ENCODE data around the gene PCDHA11. TPM values are rescaled to one million over a fixed set of nuclear protein-coding genes. Genes with fewer than 3 reads are reported as not detected.
"Not testable (repeated sequence)": the region's sequence is repeated elsewhere in the genome, so short reads cannot be mapped to it uniquely, and the experiment has no call there.

PCDHA11 gene
- total RNA-seq, 2 donors from 2014 or later: not detected

GRCh38 chr5:140875085-140876065 is 6.6 kb downstream of the PCDHA11 start, which contains the start of gene PCDHA12:
Gene PCDHA12 (plus strand): TSS chr5:140875308. CDS start chr5:140875473, 165 bp downstream.
- H3K27ac Mint-ChIP-seq: no peak within 1 kb of the TSS

GRCh38 chr5:140876541-140877261 is 7.9 kb downstream of the PCDHA11 start:
- not testable (repeated sequence) for H3K36me3 Mint-ChIP-seq (ENCODE audit: low read depth); H3K4me1 Mint-ChIP-seq; H3K27ac Mint-ChIP-seq; ATAC-seq (replicated peaks); H3K4me3 Mint-ChIP-seq
- Mint-ChIP-seq H3K9me3 (peaks cover 14% of the 10 kb centered on the region), H3K27me3 (peaks cover 41% of the 10 kb centered on the region)

More at GRCh38 chr5:140875085-140876065, 6.6 kb downstream of the PCDHA11 start, which contains the start of gene PCDHA12:
- Mint-ChIP-seq H3K9me3 (peaks cover 9% of the 10 kb centered on the region), H3K4me1 (no peaks in the 10 kb centered on the region), H3K27me3 (peaks cover 31% of the 10 kb centered on the region), H3K36me3 (ENCODE audit: low read depth) (no peaks in the 10 kb centered on the region), H3K4me3 (no peak within 1 kb of the TSS)
- ATAC-seq (replicated peaks): no peak

DNA sequence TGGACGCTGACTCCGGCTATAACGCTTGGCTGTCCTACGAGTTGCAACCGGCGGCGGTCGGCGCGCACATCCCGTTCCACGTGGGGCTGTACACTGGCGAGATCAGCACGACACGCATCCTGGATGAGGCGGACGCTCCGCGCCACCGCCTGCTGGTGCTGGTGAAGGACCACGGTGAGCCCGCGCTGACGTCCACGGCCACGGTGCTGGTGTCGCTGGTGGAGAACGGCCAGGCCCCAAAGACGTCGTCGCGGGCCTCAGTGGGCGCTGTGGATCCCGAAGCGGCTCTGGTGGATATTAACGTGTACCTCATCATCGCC is 8.5 kb downstream of the PCDHA11 start:
- H3K9me3 Mint-ChIP-seq: peaks cover 14% of the 10 kb centered on the region
- ATAC-seq (replicated peaks): no peak
- no peaks in the 10 kb centered on the region for H3K4me1 Mint-ChIP-seq
- no peak overlapping the region for H3K4me3 Mint-ChIP-seq
- no peaks in the 10 kb centered on the region for H3K36me3 Mint-ChIP-seq (ENCODE audit: low read depth)
- H3K27ac Mint-ChIP-seq: no peak overlapping the region
- H3K27me3 Mint-ChIP-seq: peaks cover 43% of the 10 kb centered on the region

GRCh38 chr5:140881889-140882590 is 13.3 kb downstream of the PCDHA11 start, which contains the start of gene PCDHA13:
Gene PCDHA13 (plus strand): TSS chr5:140882124. CDS start chr5:140882269, 145 bp downstream.
- H3K9me3 Mint-ChIP-seq: peaks cover 16% of the 10 kb centered on the region
- H3K27ac Mint-ChIP-seq: no peak within 1 kb of the TSS
- peaks cover 24% of the 10 kb centered on the region for H3K27me3 Mint-ChIP-seq
- no peak within 1 kb of the TSS for H3K4me3 Mint-ChIP-seq
- ATAC-seq (replicated peaks): no peak
- H3K4me1 Mint-ChIP-seq: no peaks in the 10 kb centered on the region
- H3K36me3 Mint-ChIP-seq (ENCODE audit: low read depth): no peaks in the 10 kb centered on the region

DNA sequence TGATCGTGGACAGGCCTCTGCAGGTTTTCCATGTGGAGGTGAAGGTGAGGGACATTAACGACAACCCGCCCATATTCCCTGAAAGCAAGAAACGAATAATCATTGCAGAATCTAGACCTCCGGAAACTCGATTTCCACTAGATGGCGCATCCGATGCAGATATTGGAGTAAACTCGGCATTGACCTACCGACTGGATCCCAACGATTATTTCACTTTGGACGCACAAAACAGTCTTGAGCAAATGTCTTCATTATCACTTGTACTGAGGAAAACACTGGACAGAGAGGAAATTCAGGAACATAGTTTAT is 13.8 kb downstream of the PCDHA11 start:
- no peak for ATAC-seq (replicated peaks)
- no peaks in the 10 kb centered on the region for H3K36me3 Mint-ChIP-seq (ENCODE audit: low read depth)
- H3K27ac Mint-ChIP-seq: no peak overlapping the region
- H3K4me3 Mint-ChIP-seq: no peak overlapping the region
- no peaks in the 10 kb centered on the region for H3K4me1 Mint-ChIP-seq
- H3K27me3 Mint-ChIP-seq: peaks cover 26% of the 10 kb centered on the region
- peaks cover 16% of the 10 kb centered on the region for H3K9me3 Mint-ChIP-seq

- peaks cover 16% of the 10 kb centered on the region for H3K9me3 Mint-ChIP-seq
- H3K27ac Mint-ChIP-seq: no peak overlapping the region
- H3K27me3 Mint-ChIP-seq: peaks cover 27% of the 10 kb centered on the region
- no peak for ATAC-seq (replicated peaks)
- H3K36me3 Mint-ChIP-seq (ENCODE audit: low read depth): no peaks in the 10 kb centered on the region
- H3K4me1 Mint-ChIP-seq: no peaks in the 10 kb centered on the region
- H3K4me3 Mint-ChIP-seq: no peak overlapping the region
Observed at GRCh38 chr5:140883373-140883772, 14.6 kb downstream of the PCDHA11 start.

- Mint-ChIP-seq H3K36me3 (ENCODE audit: low read depth) (no peaks in the 10 kb centered on the region), H3K4me1 (no peaks in the 10 kb centered on the region), H3K9me3 (peaks cover 11% of the 10 kb centered on the region), H3K27ac (no peak overlapping the region), H3K27me3 (peaks cover 22% of the 10 kb centered on the region), H3K4me3 (no peak overlapping the region)
- no peak for ATAC-seq (replicated peaks)
Observed at GRCh38 chr5:140883927-140884697, 15.4 kb downstream of the PCDHA11 start.

- Mint-ChIP-seq H3K9me3 (peaks cover 4% of the 10 kb centered on the region), H3K27me3 (peaks cover 3% of the 10 kb centered on the region), H3K4me3 (no peak overlapping the region), H3K27ac (no peak overlapping the region), H3K36me3 (ENCODE audit: low read depth) (no peaks in the 10 kb centered on the region), H3K4me1 (no peaks in the 10 kb centered on the region)
- no peak for ATAC-seq (replicated peaks)
Observed at GRCh38 chr5:140916325-140916724, 47.6 kb downstream of the PCDHA11 start.

Other genes starting within 250 kb of the PCDHA11 start
- gene CD14, start 235.8 kb upstream of the PCDHA11 start, total RNA-seq: under 1 TPM; 0.32 to 0.39 TPM
- gene TMCO6, start 229.5 kb upstream of the PCDHA11 start, total RNA-seq: 10 to 100 TPM; 22.9 to 30.6 TPM
- gene NDUFA2, start 221.3 kb upstream of the PCDHA11 start, total RNA-seq: 10 to 100 TPM; 48.1 to 63.9 TPM
- 10 to 100 TPM; 76.9 to 85.8 TPM for gene IK, start 221.1 kb upstream of the PCDHA11 start, total RNA-seq
- gene WDR55, start 204.1 kb upstream of the PCDHA11 start, total RNA-seq: 10 to 100 TPM; 38.8 TPM
- 1 to 10 TPM; 3.0 to 3.4 TPM for gene DND1, start 195.4 kb upstream of the PCDHA11 start, total RNA-seq
- 100 to 1,000 TPM in 1 of 2 donors, 10 to 100 TPM in 1; 82.2 to 103 TPM for gene HARS1, start 177.6 kb upstream of the PCDHA11 start, total RNA-seq
- gene HARS2, start 177.5 kb upstream of the PCDHA11 start, total RNA-seq: 10 to 100 TPM; 24.7 to 30.2 TPM
- gene ZMAT2, start 168.5 kb upstream of the PCDHA11 start, total RNA-seq: 10 to 100 TPM; 47.5 to 58.0 TPM
- not detected for gene PCDHA1, start 82.8 kb upstream of the PCDHA11 start, total RNA-seq
- gene PCDHA2, start 74.1 kb upstream of the PCDHA11 start, total RNA-seq: not detected
- not detected for gene PCDHA3, start 67.9 kb upstream of the PCDHA11 start, total RNA-seq
- gene PCDHA4, start 61.9 kb upstream of the PCDHA11 start, total RNA-seq: not detected
- not detected for gene PCDHA5, start 47.3 kb upstream of the PCDHA11 start, total RNA-seq
- not detected for gene PCDHA6, start 41.0 kb upstream of the PCDHA11 start, total RNA-seq
- not detected for gene PCDHA7, start 34.7 kb upstream of the PCDHA11 start, total RNA-seq
- gene PCDHA8, start 27.8 kb upstream of the PCDHA11 start, total RNA-seq: not detected
- not detected for gene PCDHA9, start 20.6 kb upstream of the PCDHA11 start, total RNA-seq
- gene PCDHA10, start 13.1 kb upstream of the PCDHA11 start, total RNA-seq: not detected
- not detected for gene PCDHA12, start 6.4 kb downstream of the PCDHA11 start, total RNA-seq
- gene PCDHA13, start 13.2 kb downstream of the PCDHA11 start, total RNA-seq: not detected
- not detected for gene PCDHAC1, start 57.3 kb downstream of the PCDHA11 start, total RNA-seq
- not detected for gene PCDHAC2, start 97.5 kb downstream of the PCDHA11 start, total RNA-seq
- gene PCDHB1, start 182.4 kb downstream of the PCDHA11 start, total RNA-seq: not detected
- under 1 TPM; 0.06 to 0.24 TPM for gene PCDHB2, start 225.7 kb downstream of the PCDHA11 start, total RNA-seq
- under 1 TPM in 1 of 2 donors, not detected in 1; 0.08 TPM for gene PCDHB3, start 231.5 kb downstream of the PCDHA11 start, total RNA-seq

Data from activated T-helper 17 cell treated with anti-CD3 and anti-CD28 coated beads, Interleukin-2, amount 50 U/mL, for 72 hours (primary cell).